ENCODE data around the gene MAP1LC3B. TPM values are rescaled to one million over a fixed set of nuclear protein-coding genes. Genes with fewer than 3 reads are reported as not detected.

MAP1LC3B gene
- polyA plus RNA-seq, 3 donors = 16.7 to 91.2 (median 74.2) TPM

DNA sequence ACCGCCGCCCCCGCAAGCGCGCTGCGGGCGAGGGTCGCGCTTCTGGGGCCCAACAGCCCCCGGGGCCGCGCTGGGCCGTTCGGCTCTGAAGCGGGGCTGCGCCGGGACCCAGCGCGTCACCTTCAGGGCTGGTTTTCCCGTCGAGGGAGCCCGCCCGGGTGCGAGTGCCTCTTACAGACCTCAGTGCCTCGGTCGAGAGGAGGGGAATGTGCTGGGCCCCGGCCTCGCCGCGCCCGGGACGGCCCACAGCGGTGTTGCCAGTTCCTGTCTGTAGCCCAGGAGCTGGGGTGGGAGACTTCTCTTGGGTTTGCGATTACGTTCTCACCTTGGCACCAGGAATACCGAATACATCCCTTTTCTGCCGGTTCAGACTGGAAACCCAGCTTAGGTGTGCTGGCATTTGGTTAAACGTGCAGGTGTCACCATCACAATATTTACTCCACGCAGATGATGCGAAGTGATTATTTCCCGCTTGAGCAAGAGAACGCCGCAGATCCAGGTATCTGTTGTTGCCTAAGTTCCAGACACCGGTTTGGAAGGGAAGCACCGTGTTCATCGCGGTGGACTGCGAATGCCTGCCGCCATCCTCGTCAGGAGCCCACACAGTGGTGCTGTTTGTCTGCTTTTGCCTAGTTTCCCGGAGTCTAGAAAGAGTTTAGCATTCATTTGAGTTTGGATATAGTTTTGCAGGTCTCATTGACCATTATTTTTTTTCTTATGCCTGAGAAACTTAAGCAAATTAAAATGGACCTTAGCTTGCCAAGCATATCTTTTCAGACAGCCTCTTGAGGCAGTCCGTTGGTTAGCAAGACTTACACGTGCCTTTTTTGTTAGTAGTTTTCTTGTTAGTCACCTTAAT lies 914 bp downstream of the MAP1LC3B start:
- 1 to 2% (median 2%) methylated on average over 46 to 53 of the region's 53 CpGs for WGBS, 3 donors
- no peak overlapping the region for H3K27ac ChIP-seq (ENCODE audit: low read depth, low read length)

DNA sequence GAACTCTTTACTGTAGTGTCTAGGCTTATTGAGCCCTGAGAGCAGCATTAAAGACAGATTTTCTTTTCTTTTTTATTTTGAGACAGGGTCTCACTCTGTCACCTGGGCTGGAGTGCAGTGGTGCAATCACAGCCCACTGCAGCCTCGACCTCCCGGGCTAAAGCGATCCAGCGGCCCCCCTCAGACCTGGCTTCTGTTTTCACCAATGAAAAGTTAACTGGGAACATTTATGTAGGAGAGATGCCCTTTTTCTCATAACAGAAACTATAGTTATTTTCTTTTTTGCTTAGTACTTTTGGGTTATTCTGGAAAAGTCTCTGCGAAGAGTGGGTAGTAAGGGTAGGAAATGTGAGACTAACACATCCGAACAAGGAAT lies 1.5 kb downstream of the MAP1LC3B start:
- H3K27ac ChIP-seq (ENCODE audit: low read depth, low read length) = no peak overlapping the region
- WGBS, 3 donors = 76 to 80% (median 77%) methylated on average over 6 of the region's 6 CpGs

DNA sequence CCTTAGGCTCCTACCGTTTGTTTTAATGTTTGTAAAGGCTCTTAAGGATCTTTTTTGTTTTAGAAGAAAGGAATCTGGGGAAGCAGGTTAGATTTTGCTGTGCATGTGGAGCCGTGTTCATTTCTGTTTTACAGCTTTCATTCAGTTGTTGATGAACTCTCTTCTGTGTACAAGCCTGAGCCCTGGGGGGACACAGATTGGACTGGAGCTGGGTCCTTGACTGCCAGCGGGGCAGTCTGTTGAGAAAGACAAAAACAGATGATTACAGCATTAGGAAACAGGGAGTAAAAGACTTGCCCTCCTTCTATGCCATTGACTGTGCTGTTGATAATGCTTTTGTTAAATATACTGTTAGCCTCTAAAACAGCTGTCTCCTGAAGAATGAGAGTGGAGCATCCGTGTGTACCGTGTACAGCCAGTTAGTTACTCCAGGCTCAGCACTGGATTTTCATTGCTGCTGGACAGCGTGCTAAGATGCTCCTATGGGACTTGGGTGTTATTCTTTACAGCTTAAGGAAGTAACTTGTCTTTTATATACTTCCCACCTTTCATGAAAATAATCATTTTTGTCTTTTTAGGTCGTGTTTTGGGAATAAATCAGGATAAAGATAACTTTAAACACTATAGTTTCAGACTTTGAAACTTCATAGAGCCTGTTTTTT lies 3.2 kb downstream of the MAP1LC3B start:
- WGBS, 3 donors = 55 to 74% (median 71%) methylated on average over 7 of the region's 7 CpGs
- no peak overlapping the region for H3K27ac ChIP-seq (ENCODE audit: low read depth, low read length)

DNA sequence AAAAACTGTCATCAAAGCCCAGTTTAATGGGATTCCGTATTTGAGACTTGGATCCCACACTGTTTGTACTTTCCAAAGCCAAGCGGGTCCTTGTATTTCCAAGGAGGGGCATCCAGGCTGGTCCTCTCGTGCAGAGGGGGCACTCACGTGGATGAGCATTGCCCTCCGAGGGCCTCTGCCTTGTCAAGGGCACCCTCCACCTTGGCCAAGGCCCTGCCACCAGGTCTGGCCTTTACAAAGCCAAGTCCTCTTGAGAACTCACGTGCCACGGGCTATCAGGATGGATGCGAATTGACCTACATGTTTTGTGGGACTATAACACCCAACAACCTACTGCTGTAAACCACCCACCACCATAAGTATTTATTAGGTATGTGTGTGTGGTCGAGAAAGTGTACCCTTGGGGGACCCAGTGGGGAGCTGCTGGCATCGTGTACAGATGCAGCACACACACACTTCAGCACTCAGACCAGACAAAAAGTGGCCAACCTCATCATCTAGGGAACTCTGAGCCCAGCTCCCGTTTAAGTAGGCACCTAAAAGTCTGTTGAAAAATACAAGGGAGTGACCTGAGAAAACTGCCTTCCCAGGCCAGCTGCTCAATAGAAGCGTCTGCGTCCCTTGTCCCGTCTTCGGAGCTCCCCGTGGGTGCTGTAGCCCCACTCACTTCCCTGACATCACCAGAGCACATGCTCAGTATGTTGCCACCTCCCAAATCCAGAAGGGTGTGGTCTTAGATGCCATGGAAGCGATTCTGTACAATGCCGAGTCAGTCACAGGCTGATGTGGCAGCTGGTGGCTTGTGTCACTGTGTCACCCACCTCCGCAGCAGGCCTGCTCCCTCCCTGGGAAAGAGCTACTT lies 12.9 kb downstream of the MAP1LC3B start:
- WGBS, 3 donors = 90 to 93% (median 93%) methylated on average over 19 of the region's 19 CpGs
- H3K27ac ChIP-seq (ENCODE audit: low read depth, low read length) = no peak overlapping the region

DNA sequence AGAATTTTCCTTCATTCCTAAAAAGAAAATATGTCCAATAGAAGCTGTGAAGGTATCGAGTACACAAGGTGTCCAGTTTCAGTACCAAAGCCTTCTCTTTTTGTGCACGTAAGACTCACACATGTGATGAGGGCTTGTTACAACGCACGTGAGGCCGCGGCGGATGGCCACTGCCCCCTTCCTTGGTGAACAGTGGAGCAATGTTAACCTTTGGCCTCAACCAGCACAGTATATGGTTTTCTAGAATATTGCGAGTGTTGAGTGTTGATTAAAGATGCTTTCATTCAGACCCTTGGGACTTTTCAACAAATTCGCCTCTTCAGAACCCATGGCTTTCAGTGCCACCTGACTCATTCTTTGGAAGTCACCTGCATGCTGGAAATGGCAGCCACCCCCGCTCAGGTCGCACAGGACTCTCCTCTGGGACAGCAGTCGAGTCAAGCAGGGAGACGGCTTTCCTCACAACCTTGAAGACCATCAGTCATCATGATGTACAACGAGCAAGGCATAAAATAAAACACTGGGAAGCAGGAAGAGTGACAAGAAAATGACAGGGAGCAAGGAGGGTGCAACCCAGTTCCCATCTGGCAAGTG lies 14.5 kb downstream of the MAP1LC3B start:
- no peak overlapping the region for H3K27ac ChIP-seq (ENCODE audit: low read depth, low read length)
- 88 to 91% (median 89%) methylated on average over 14 of the region's 14 CpGs for WGBS, 3 donors

DNA sequence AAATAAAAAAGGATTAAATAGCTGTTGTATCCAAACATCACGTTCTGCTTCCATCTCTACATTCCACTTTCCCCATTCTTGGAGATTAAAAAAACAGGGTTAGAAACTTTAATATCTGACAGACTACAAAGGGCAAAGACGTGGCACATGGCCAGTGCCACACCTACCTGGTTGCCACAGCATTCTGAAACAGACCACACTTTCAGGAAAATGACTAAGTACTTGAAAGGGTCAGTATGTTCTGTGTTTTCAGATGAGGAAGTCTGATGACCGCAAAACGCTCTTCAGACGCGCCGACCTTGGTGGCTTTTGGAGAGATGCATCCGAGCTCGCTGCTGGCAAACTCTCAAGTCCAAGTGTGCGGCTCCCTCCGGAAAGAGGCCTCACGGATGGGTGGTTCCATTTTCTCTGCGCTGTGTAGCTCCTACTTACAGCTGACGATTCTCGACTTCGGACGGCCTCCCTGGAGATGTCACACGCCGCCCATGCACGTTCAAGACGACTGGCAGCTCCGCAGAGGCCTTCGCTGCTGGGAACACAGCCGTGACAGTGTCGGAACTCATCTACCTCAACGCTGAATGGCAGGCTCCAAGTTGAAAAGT lies 15.5 kb downstream of the MAP1LC3B start:
- WGBS, 3 donors = 63 to 89% (median 70%) methylated on average over 26 of the region's 26 CpGs
- no peak overlapping the region for H3K27ac ChIP-seq (ENCODE audit: low read depth, low read length)

DNA sequence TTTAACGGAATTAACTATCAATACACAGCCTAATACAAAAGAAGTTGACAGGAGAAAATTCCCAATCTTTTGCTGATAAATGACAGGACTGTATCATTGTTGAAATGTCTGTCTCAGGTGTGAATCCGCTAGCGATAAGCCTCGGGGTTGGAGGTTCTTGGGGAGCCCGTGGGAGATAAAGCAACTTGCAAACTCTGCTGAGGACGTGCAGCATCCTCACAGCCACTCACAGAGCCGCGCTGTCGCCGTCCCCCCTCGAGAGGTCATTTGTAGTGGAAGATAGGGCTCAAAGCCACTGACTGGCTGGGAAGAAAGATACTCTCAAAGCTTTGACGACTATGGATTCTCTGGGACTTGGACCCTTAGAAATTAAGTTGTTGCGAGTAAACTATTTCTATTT lies 17.0 kb downstream of the MAP1LC3B start:
- 90 to 93% (median 91%) methylated on average over 13 of the region's 13 CpGs for WGBS, 3 donors
- H3K27ac ChIP-seq (ENCODE audit: low read depth, low read length) = no peak overlapping the region

DNA sequence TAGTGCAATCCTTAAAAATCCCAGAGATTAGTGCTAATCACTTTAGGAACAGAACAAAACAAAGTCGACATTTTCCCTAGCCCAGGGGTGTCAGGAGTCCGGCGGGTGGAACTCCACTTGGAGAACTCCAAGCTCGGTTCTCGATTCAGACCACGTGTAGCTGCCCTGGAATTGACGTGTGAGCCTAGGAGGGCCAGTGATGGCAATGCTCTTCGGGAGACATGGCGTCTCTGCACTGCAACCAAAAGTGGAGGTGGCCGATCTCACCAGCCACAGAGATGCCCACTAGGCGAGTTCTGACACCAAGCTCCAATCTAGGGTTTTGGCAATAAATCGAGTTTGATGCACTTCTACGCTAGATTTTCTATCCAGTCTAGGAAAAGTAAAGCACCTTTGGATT lies 17.6 kb downstream of the MAP1LC3B start:
- 94 to 95% (median 94%) methylated on average over 13 of the region's 13 CpGs for WGBS, 3 donors
- H3K27ac ChIP-seq (ENCODE audit: low read depth, low read length) = no peak overlapping the region

DNA sequence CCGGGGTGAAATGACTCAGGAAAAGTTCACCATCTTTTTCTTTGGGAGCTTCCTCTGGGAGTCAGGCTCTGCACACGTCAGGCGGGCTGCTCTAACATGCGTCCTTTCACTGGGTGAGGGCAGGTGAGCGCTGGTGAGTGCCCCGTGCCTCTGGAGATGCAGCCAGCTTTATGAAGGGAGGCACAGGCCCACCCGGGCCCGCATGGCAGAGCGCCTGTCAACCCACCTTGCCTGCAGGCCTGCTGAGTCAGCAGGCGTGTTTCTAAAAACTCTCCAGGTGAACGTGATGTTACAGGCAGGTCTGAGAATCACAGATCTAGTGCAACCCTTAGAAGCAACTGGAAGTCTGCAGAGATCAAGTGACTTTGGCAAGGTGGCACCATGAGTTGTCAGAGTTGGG lies 18.4 kb downstream of the MAP1LC3B start:
- 88 to 91% (median 91%) methylated on average over 11 of the region's 11 CpGs for WGBS, 3 donors

DNA sequence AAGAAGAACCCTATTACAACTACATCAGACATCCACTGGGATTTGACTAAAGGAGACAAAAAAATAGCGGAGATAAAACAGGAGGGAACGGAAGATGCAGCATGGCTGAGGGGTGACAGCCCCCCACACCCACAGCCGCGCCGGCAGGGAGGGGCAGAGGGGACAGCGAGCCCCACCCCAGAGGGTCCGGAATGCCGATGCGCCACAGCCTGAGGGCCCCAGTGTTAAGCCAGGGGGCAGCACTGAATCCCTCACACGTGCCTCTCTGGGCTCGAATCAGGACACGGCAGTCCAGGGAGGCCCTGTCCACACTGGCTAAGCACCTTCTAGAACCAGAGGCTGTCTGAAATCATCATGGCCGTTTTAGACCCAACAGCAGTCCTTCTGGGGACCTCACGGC lies 18.8 kb downstream of the MAP1LC3B start:
- 86 to 90% (median 90%) methylated on average over 14 of the region's 14 CpGs for WGBS, 3 donors
- H3K27ac ChIP-seq (ENCODE audit: low read depth, low read length) = no peak overlapping the region

More for the DNA sequence above, 18.4 kb downstream of the MAP1LC3B start:
- H3K27ac ChIP-seq (ENCODE audit: low read depth, low read length) = no peak overlapping the region

DNA sequence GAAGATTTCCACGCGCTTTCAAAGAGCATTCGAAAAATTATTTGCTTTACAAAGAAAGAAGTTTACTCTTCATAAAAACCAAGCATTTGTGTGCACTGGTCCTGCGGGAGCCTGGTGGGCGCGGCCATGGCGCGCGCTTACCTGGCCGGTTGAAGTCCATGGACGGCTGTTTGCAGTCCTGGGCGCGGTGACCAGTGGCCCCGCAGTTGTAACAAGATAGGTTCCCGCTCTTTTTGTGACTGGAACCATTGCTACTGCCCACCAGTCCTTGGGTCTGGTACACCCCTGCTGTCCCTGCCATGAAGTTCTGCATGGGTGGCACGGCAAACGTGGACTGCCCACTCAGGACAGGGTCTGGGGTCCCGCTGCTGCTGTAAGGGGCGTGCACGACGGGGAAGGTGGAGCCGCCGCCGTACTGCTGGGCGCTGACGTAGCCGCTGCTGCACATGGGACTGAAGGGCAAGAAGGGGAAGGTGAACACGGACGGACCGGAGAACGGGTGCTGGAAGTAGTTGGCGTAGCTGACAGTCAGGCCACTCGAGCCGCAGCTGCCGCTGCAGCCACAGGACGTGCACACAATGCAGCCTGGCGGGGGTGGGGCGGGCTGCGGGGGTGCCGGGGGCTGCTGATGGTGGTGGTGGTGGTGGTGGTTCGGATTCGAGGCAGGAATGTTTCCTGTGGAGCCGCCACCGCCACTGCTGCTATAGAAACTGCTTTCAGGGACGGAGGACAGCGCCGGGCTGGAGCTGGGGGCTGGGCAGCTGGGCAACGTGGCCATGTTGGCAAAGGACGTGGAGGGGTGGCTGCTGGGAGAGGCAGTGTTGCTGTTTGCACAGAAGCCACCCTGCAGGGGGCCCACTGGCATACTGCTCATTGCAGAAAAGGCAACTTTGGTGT lies 19.5 kb downstream of the MAP1LC3B start:
- 91 to 95% (median 94%) methylated on average over 42 to 49 of the region's 49 CpGs for WGBS, 3 donors
- H3K27ac ChIP-seq (ENCODE audit: low read depth, low read length) = no peak overlapping the region

DNA sequence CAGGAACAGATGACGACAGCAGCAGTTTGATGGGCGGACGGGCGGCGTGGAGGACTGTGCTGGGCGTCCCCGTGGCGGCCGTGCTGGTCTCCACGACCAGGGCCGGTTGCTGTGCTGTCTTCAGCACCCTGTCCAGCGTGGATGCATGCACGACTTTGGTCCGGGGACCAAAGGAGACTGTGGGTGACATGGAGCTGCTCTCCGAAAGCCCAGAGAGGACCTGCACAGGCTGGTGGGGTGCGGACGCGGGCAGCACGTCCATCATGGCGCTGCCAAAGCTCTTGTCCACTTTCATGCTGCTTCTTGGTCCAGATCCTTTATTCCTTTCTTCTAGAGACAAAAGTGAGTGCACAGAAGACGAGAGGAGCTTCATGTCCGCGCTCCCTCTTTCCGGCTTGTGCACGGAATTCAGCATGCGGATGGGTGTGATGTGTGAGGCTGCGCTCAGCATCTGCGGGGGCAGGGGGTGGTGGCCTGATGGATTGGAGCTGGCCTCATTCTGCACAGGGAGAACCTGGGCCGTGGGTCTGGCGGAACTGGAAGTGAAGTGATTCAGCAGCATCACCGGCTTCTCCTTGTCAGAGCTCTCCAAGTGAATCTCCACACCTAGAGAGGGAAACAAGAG lies 20.3 kb downstream of the MAP1LC3B start:
- WGBS, 3 donors = 88 to 92% (median 89%) methylated on average over 31 of the region's 31 CpGs
- no peak overlapping the region for H3K27ac ChIP-seq (ENCODE audit: low read depth, low read length)

DNA sequence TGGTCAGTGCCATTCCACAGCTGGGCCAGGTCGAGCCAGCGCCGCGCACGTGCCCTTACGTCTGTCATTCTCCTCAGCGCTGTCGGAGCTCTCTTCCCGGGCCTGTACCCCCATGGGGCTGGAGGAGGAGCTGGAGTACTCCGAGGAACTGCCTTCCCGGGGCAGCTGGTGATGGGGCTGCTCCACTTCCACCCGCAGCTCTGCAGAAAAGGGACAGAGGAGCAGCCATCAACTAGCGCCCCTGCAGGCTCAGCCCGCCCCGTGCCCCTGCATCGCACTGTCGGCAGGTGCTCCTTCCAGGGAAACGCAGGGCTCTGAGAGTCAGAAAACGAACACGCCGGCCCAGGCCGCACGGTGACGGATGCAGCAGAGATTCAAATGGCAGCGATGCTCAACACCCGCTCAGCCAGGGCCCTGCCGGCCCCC lies 20.9 kb downstream of the MAP1LC3B start:
- WGBS, 3 donors = 90 to 94% (median 93%) methylated on average over 27 of the region's 27 CpGs
- no peak overlapping the region for H3K27ac ChIP-seq (ENCODE audit: low read depth, low read length)

DNA sequence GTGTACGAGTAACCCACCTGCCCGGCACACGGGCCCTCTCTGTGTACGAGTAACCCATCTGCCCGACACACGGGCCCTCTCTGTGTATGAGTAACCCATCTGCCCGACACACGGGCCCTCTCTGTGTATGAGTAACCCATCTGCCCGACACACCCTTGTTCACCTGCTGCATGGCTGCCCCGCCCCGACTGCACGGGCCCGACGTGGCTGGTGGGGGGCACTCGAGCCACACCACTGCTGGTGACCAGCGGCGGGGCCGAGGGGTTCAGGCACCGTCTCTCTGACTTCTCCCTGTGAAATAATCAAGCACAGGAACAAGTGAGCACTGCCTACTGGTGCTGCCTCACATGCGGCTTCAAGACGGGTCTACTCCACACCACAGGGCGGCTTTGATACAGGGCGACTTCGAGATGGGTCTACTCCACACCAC lies 22.1 kb downstream of the MAP1LC3B start:
- WGBS, 3 donors = 87 to 90% (median 88%) methylated on average over 24 of the region's 24 CpGs
- H3K27ac ChIP-seq (ENCODE audit: low read depth, low read length) = no peak overlapping the region

DNA sequence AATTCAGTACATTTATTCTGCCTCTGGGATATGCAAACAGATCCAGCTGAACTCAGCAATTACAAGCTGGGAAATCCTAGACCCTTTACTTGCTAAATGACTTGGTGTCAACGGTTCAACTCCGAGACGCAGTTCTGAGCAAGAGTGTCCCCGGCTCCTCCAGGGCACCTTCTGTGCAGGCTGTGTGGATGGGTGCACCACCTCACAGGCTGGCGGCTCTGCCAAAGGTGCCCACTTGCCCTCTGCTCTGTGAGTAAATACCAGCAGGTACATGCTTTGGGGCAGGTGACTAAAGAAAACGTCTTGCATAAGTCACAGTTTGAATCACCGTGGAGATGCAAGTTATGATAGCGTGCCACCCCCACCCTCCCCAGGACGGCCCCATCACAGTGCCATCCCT lies 23.3 kb downstream of the MAP1LC3B start:
- WGBS, 3 donors = 87 to 93% (median 92%) methylated on average over 9 of the region's 9 CpGs

DNA sequence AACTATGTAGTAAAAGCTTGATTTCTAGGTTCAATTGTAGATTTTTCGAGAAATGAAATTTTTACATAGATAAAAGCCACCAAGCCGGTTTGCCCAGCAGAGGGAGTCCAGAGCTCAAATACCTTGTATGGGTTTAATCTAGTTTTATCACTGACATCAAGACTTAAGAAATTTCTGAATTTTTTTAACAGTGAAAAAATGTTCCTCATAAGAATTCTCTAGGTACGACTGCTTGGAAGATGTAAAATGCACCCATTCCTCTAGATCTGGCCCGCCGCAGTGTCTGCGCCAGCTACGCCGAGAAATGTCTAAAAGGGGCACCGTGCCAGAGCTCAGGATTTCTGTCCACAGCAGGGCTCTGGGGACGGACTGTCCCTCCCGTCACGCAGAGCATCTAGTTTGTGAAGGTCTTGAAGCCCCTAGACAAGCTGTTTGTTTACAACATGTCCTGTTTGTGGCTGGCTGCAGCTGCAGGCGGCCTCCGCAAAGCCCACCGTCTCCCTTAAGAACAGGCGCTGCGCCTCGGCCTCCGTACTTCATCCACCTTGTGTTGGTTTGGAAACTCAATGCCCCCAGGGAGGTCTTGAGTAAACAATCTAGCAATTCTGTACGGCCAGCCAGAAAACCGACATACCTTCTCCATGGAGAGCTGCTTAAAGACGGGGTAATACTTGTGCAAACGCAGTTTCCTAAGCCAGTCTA lies 24.8 kb downstream of the MAP1LC3B start:
- no peak overlapping the region for H3K27ac ChIP-seq (ENCODE audit: low read depth, low read length)
- 71 to 81% (median 79%) methylated on average over 23 of the region's 23 CpGs for WGBS, 3 donors

More for the DNA sequence above, 23.3 kb downstream of the MAP1LC3B start:
- H3K27ac ChIP-seq (ENCODE audit: low read depth, low read length) = no peak overlapping the region

All from adipose tissue (tissue), 3 donors.